ENCODE data around the gene MSANTD3.
"Not testable (repeated sequence)": the region's sequence is repeated elsewhere in the genome, so short reads cannot be mapped to it uniquely, and the experiment has no call there.

MSANTD3 gene

DNA sequence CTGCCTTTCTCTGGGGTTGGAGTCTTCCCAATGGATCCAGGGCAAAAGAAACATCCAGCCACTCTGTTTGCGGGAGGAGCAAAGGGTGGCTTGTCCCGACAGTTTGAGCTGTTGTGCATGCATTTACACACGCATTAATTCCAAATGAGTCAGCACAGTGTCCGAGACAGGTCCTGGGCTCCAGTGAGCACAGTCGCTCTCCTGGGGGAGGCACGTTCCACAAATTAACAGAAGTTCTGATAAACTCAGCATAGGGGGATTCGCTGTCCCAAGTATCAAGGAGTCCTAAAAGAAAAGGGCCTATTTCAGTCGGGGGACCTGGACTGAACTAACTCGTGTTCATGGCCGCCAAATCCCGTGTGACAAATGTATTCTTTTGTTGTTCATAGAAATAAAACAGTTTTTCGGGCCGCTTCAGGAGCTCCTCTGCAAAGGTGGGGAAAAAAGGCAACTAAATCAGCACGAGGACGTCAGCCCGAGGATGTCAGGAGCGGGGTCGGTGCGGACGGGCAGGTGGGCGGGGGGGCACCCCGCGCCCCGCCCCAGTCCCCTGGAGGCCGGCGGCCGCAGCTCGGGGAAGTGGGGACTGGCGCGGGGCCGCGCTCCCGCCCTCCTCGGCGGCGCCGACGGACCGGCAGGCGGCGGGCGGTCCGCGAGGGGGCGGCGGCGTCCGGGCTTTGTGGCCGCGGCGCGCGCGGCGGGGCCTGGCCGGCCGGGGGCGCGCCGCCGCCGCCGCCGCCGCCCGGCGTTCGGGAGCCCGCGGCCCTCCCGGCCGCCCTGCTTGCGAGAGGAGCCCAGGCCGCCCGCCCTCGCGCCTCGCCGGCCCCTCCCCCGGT is at the start of gene MSANTD3:
Gene MSANTD3, plus strand, starts transcription at position 614 of the 836 bp plus-strand sequence. CDS start 14,796 bp downstream, outside the sequence.
- DNase-seq, result peak; percentile 57

GRCh38 chr9:100379862-100380261 is 47.1 kb upstream of the MSANTD3 start:
- DNase-seq, result no peak

GRCh38 chr9:100392989-100393388 is 34.0 kb upstream of the MSANTD3 start:
- not testable (repeated sequence) for DNase-seq

- DNase-seq, result no peak
Measured at GRCh38 chr9:100394032-100394695, 32.8 kb upstream of the MSANTD3 start.

GRCh38 chr9:100394816-100395215 is 32.1 kb upstream of the MSANTD3 start:
- no peak for DNase-seq

DNA sequence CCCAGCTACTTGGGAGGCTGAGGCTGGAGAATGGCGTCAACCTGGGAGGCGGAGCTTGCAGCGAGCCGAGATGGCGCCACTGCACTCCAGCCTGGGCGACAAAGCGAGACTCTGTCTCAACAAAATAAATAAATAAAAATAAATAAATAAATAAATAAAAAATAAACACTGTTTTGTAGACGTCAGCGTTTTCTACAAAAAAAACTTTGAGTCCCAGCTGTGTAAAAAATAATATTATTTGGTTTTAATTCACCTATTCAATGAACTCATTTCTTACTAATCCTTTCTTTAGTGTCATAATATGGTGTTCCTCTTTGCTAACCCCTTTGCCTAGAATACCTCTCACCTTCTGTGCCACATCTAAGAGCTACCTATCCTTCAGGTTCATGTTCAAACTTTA is 30.2 kb upstream of the MSANTD3 start:
- no peak for DNase-seq

GRCh38 chr9:100397529-100398266 is 29.2 kb upstream of the MSANTD3 start:
- DNase-seq, result no peak

GRCh38 chr9:100401042-100401441 is 25.9 kb upstream of the MSANTD3 start:
- no peak for DNase-seq

GRCh38 chr9:100406962-100407361 is 20.0 kb upstream of the MSANTD3 start:
- DNase-seq, result no peak

DNA sequence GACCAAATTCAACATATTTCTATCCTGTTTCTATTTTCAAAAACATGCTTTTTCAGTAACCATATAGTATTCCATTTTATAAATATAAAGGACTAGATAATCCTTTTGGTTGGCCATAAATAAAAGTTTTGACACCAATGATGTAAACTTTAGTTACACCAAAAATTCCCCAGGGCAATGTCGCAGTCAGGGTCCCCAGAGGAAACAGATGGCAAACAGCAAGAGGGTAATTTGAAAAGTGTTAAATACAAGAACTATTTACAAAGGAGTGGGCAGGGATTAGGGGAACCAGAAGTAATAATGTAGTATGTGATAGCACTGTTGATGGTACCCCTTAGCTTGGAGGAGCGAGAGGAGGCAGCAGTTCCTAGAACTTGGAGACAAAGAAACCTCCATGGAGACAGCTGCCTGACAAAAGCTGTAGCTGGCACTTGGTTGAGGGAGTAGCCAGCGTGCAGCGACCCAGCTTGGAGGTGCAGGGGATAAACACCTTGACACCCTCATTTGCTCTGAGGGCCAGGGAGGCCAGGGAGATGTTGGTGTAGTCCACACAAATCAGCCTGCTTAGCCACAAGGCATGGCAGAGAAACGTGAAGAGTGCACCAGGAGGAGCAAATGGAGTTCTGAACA is 18.3 kb upstream of the MSANTD3 start:
- no peak for DNase-seq

- DNase-seq, result no peak
Measured at GRCh38 chr9:100409176-100409556, 17.8 kb upstream of the MSANTD3 start.

GRCh38 chr9:100411472-100412283 is 15.3 kb upstream of the MSANTD3 start:
- peak; percentile 90 for DNase-seq

- no peak for DNase-seq
Measured at GRCh38 chr9:100413839-100414420, 13.0 kb upstream of the MSANTD3 start.

DNA sequence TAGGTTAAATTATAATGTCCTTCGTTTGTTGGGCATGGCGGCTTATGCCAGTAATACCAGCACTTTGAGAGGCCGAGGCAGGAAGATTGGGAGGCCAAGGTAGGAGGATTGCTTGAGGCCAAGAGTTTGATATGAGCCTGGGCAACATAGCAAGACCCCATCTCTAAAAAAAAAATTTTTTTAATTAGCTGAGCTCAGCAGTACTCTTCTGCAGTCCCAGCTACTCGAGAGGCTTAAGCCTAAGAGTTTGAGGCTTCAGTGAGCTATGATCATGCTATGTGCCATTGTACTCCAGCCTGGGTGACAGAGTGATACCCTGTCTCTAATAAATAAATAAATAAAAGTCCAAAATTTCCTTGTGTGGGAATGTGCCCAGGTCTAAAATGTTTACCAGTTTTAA is 9.1 kb upstream of the MSANTD3 start:
- DNase-seq, result no peak

DNA sequence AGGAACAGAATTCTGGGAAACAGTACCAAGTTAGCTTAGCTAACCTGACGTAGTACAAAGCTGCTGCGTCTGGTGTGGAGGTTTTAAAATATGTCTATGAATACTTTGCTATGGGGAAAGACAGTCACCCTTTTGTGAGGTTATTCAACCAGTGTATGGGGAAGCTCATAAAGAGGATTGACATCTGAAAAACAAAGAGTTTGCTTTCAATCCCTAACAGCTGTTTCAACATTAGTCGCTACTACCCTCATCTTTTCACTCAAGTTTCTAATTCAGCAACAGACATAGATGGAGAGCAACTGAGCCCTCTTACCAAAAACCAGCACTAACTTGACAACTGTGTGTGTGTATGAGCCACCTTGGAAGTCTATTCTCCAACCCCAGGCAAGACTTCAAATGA is 7.8 kb upstream of the MSANTD3 start:
- DNase-seq, result no peak

GRCh38 chr9:100421116-100421515 is 5.8 kb upstream of the MSANTD3 start:
- not testable (repeated sequence) for DNase-seq

DNA sequence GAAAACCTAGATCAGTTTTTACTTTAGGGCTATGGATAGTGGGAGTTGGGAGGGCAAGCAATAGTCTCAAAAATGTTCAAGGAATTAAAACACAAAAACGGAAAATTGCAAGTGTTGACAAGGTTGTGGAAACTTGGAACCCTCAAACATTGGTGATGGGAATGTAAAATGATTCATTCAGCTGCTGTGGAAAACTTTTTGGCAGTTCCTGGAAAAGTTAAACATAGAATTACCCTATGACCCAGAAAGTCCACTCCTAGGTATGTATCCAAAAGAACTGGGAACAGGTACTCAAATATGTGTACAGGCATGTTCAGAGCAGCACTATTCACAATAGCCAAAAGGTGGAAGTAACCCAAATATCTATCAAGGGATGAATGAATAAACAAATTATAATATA is 1.2 kb upstream of the MSANTD3 start:
- no peak for DNase-seq

- no peak for DNase-seq
Measured at GRCh38 chr9:100426189-100426529, 784 bp upstream of the MSANTD3 start.

- DNase-seq, result peak; percentile 24
Measured at GRCh38 chr9:100427366-100428263, 672 bp downstream of the MSANTD3 start.

DNA sequence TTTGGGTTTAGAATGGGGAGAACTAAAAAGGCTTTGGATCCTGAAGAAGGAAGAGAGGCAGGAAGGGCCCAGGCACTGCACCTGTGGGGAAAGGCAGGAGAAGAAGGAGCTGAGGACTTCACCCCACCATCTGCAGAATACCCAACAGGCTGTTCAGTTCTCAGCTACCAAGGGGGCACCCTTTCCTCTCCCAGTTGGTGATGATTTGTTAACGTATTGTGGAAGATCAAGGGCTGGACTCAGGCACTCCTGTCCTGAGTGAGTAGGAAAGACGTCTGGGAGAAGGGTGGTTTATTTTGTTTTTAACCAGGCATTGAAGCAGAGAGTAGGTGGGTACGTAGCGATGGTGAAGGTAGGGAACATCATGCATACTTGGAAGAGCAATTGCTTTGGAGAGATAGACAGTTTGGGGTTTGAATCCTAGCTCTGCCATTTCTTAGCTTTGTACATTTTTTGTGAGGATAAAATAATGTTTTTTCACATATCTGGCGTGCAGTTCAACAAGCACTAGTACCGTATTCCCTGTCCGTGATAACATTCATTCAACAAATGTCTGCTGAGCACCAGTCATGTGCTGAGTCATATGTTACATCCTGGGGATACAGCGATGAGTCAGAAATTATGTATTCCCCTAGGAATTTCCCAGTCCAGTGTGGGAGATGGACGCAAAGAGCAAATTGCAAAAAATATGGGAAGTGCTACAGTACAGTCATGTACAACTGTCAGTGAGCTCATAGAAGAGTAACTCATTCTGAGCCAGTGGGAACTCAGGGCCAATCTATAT is 2.1 kb downstream of the MSANTD3 start:
- no peak for DNase-seq

Measured in activated CD4-positive, alpha-beta T cell treated with anti-CD3 and anti-CD28 coated beads, Interleukin-10, Interleukin-2, amounts not matched to agents 100 ng/mL and 50 ng/mL, durations not matched to agents 16 hours and 8 hours (primary cell).